DMS114 treated with DMSO at 0.1 percent for 48 hours (cell line): Measurements from ENCODE around the gene SSBP1.
"Not testable (repeated sequence)": the region's sequence is repeated elsewhere in the genome, so short reads cannot be mapped to it uniquely, and the experiment has no call there.

Source experiments
- DNase-seq: peaks from one replicate; lab custom pipeline; 2025; ENCODE audit not compliant: unreplicated experiment; lab: John Stamatoyannopoulos, UW

Gene SSBP1

DNA sequence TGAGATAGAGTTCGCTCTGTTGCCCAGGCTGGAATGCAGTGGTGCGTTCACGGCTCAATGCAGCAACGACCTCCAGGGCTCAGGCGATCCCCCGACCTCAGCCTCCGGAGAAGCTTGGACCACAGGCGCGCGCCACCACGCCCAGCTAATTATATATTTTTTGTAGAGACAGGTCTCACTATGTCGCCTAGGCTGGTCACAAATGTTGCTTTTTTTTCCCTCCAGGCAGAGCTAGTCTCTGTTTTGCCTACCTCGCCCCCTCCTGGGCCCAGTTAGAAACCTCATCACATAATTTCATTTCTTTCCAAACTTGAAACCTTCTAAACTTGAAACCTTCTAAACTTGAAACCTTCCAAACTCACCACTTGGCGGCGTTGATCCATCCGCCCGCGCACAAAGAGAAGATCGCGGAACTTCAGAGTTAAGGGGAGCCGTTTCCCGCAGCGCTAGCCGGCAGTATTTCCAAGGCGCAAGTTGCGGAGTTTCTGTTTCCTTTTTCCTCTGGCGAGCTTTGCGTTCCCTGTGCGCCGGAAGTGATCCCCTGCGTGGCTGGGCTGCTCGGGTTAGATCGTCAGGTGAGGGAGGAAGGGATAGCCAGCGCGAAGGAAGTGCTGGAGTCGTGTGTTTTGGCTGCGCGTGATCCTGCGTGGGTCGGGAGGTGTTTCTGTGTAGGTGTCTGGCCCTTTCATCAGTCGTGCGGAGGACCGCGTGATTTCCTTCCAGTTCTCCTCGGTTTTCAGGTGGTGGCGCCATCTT, at the start of gene SSBP1:
Gene SSBP1, plus strand, starts transcription at position 523 of the 756 bp plus-strand sequence. CDS start 809 bp downstream, outside the sequence.
- DNase-seq, result peak; percentile 97

DNA sequence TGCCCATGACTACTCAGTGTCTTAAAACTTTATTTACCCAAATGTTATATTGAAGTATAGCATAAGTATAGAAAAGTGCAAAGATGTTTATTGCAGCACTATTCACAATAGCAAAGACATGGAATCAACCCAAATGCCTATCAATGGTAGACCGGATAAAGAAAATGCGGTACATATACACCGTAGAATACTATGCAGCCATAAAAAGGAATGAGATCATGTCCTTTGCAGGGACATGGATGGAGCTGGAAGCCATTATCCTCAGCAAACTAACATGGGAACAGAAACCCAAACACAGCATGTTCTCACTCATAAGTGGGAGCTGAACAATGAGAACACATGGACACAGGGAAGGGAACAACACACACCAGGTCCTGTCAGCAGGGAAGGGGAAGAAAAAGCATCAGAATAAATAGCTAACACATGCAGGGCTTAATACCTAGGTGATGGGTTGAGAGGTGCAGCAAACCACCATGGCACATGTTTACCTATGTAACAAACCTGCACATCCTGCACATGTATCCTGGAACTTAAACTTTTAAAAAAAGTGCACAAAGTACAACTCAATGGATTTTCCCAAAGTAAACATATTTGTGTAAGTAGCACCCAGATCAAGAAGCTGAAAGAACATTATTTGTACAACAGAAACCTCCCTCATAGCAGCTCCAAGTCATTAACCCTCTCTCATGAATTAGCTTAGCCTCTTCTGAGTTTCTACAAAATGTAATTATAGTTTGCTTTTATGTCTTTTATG, 48.9 kb upstream of the SSBP1 start:
- not testable (repeated sequence) for DNase-seq

- DNase-seq, result no peak
Observed at GRCh38 chr7:141691540-141691939, 46.6 kb upstream of the SSBP1 start.

DNA sequence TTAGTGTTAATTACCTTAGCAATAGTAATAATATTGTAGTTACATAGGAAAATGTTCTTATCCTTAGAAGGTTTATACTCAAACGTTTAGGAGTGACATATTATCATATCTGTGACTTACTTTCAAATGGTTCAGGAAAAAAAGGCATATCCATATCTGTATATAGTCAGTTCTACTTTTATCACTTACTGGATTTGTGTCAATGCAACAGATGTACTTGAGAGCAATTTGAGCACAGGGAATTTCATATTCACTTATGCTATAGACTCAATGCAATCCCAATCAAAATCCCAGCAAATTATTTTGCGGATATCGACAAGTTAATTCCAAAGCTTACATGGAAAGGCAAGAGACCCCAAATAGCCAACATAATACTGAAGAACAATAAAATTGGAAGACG, 46.2 kb upstream of the SSBP1 start:
- no peak for DNase-seq

DNA sequence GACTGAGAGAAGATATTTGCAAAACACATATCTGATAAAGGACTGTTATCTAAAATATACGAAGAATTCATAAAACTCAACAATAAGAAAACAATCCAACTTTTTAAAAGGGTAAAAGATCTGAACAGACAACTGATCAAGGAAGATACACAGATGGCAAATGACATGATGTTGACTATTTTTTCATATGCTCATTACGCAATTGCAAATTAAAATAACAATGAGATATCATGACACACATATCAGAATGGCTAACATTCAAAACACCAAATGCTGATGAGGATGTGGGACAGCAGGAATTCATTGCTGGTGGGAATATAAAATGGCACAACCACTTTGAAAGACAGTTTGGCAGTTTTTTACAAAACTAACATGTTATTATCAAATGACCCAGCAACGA, 45.1 kb upstream of the SSBP1 start:
- DNase-seq, result no peak

GRCh38 chr7:141695803-141696289, 42.3 kb upstream of the SSBP1 start:
- no peak for DNase-seq

- DNase-seq, result no peak
Observed at GRCh38 chr7:141696348-141696747, 41.8 kb upstream of the SSBP1 start.

- DNase-seq, result no peak
Observed at GRCh38 chr7:141697211-141697871, 40.8 kb upstream of the SSBP1 start.

GRCh38 chr7:141698247-141699015, 39.7 kb upstream of the SSBP1 start:
- no peak for DNase-seq

DNA sequence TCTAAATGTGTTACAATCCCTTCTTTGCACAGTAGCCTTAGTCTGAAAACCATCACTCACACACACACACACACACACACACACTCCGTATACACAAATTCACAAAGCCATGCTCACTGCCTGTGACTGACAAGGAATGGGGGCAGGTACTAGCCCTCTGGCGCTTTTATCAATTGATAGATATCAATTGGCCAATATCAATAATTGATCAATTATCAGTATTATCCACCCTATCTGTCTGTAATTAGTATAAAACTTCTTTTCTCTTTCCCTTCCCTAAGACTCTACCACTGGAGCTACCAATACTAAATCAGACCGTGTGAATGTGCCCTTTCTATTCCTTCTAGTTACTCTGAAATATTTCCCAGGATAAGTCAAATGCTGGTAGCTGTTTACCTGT, 38.3 kb upstream of the SSBP1 start:
- DNase-seq, result no peak

GRCh38 chr7:141700296-141700847, 37.8 kb upstream of the SSBP1 start:
- no peak for DNase-seq

GRCh38 chr7:141700848-141701371, 37.2 kb upstream of the SSBP1 start:
- no peak for DNase-seq

GRCh38 chr7:141701489-141702046, 36.6 kb upstream of the SSBP1 start:
- no peak for DNase-seq

DNA sequence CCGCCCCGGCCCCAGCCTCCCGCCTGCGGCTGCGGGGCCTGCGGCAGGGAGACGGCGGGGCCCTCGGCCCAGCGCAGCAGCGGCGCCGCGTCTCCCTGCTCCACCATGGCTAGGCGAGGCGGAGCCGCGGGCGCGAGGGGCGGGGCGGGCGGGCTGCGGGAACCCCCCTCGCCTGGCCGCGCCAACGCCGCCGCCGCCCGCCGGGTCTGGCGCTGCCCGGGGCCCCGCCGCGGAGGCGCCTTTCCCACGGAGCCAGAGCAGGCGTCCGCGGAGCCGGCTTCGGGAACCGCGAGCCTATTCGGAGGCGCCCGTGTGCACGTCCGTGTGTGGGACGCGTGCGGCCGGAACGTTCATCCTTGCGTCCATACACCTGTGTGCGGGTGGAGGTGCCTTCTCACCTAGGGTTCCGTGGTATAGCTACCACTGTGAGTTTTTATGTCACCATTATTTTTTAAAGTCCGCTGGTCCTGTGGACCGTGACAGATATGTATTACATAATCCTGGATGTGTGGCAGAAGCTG, 36.1 kb upstream of the SSBP1 start, which contains the start of gene DENND11:
Gene DENND11, minus strand, starts transcription at position 120 of the 521 bp plus-strand sequence. Its CDS starts 13 bp downstream, at position 107.
- DNase-seq, result no peak

DNA sequence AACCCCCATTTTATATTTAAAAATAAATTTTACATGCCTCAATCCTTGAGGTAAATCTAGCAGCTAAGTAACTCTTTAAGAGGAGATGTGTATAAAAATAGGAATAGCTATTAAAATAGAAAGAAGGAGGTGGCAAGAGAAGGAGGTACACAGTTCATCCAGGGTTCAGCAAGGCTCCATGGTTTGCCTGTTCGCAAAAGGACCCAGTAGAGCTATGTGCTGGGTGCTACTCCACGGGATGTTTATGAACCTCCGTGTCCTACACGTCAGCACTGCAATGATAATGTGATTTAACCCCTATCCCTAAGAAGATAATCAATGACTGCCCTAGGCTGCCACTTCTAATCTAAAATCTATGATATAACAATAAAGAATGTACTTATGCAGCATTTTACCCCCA, 35.3 kb upstream of the SSBP1 start:
- DNase-seq, result no peak

DNA sequence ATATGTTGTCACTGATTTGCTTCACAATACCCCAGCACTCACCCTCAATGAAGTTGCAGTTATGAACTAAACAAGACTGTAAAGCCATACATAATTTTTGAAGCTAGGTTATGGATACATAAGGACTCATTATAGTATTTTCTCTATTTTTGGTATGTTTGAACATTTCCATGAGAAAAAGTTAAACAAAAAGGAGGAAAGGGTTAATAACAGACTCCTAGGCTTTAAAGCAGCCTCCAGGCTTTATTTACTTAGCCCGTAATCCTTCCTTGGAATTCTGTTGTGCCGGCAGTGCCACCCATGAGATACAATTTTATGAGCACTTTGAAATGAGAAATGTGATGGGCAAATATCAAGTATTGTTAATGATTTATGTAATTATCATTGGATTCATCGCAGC, 34.0 kb upstream of the SSBP1 start:
- no peak for DNase-seq

DNA sequence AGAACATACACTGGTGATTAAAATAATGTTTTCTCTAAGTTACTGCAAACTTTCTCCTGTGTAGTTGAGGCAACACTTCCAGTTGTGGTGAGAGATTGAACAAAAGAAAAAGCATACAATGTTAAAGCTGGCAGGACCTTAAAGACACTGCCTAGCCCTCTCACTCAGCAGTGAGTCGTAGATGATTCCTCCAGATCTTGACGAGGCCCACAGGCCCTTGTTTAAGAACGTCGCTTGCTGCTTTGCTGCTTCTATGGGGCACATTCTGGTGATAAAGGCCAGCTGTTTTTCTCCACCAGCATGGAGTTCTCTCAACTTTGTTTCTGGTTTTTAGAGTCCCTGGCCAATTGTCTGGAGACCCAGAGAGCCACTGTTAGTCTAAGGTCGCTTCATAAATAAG, 33.4 kb upstream of the SSBP1 start:
- no peak for DNase-seq

GRCh38 chr7:141706239-141707064, 31.7 kb upstream of the SSBP1 start:
- DNase-seq, result no peak

GRCh38 chr7:141708351-141708750, 29.8 kb upstream of the SSBP1 start, which contains the start of gene WEE2:
Gene WEE2, plus strand, starts transcription at chr7:141708353. Its CDS starts 406 bp downstream, at chr7:141708759.
- no peak for DNase-seq
